Measurements from ENCODE around the gene SLC30A10. TPM values are rescaled to one million over a fixed set of nuclear protein-coding genes. Genes with fewer than 3 reads are reported as not detected.

SLC30A10 gene
- total and polyA plus RNA-seq, 2 of the 13 experiments (the other 11 are each of a cell fraction or from before 2014, with no cell fraction given) = 20.9 to 30.2 TPM

- TF ChIP-seq MTERF4 (CRISPR knock-in tag; IDR thresholded peaks at IDR 0.05) = no peak
Observed at GRCh38 chr1:219954052-219954451, 25.7 kb upstream of the SLC30A10 start (continued).

GRCh38 chr1:219952361-219952760 is 24.0 kb upstream of the SLC30A10 start:
- intact Hi-C loops (cut with micrococcal nuclease; ENCODE audit: unreplicated experiment) = no loop called here
- Histone ChIP-seq H3K4me2 (ENCODE audit: low read depth, low read length) (no peak overlapping the region), H2AFZ (ENCODE audit: low read length) (no peak overlapping the region), H3K27me3 (ENCODE audit: control insufficient read depth in 1 of 2, insufficient read depth in 2 of 2, low read length in 2 of 2) (no peaks in the 10 kb centered on the region), H3K36me3 (replicated peaks in 1 of 2; ENCODE audit: control insufficient read depth in 1 of 2, insufficient read depth in 2 of 2, low read length in 2 of 2) (no peaks in the 10 kb centered on the region), H3K9me3 (ENCODE audit: low read length) (no peaks in the 10 kb centered on the region), H3K4me3 (replicated peaks in 1 of 3; ENCODE audit: insufficient read depth in 1 of 3, low read depth in 2 of 3, low read length in 3 of 3) (no peak overlapping the region), H4K20me1 (ENCODE audit: insufficient read depth, low read length) (no peaks in the 10 kb centered on the region), H3K4me1 (ENCODE audit: insufficient read depth, low read length) (peaks cover 20% of the 10 kb centered on the region; the same call in 1 of the 2 replicates), H3K9ac (ENCODE audit: insufficient read depth, low read depth, low read length) (no peak overlapping the region), H3K27ac (ENCODE audit: extremely low read length, insufficient read depth, low read length) (no peak overlapping the region), H3K79me2 (ENCODE audit: insufficient read depth, low read length) (no peaks in the 10 kb centered on the region)
- ATAC-seq (no peak), FAIRE-seq (no peak), DNase-seq (ENCODE audit: low spot score) (no peak)
- ChIA-PET POLR2A (no interaction called here), CTCF (ENCODE audit: low intra/inter-chr PET ratio, low total read pairs) (no interaction called here)
- TF ChIP-seq THAP11 (CRISPR knock-in tag; IDR thresholded peaks at IDR 0.05) (no peak), NBN (conservative IDR thresholded peaks at IDR 0.05) (no peak), ZNF577 (CRISPR knock-in tag; IDR thresholded peaks at IDR 0.05; ENCODE audit: borderline replicate concordance, low read depth) (no peak), NR2C2 (CRISPR knock-in tag; IDR thresholded peaks at IDR 0.05; ENCODE audit: borderline replicate concordance) (no peak), ZNF713 (CRISPR knock-in tag; IDR thresholded peaks at IDR 0.05) (no peak), ZNF329 (CRISPR knock-in tag; IDR thresholded peaks at IDR 0.05; ENCODE audit: low read depth) (no peak), GFI1 (CRISPR knock-in tag; IDR thresholded peaks at IDR 0.05; ENCODE audit: borderline replicate concordance) (no peak), ZNF646 (CRISPR knock-in tag; IDR thresholded peaks at IDR 0.05) (no peak), ZNF788 (CRISPR knock-in tag; IDR thresholded peaks at IDR 0.05; ENCODE audit: borderline replicate concordance) (no peak), RCOR2 (CRISPR knock-in tag; IDR thresholded peaks at IDR 0.05) (no peak), ZNF879 (CRISPR knock-in tag; IDR thresholded peaks at IDR 0.05) (no peak), KDM5A (IDR thresholded peaks at IDR 0.05; ENCODE audit: borderline replicate concordance, low read length) (no peak), GATA4 (IDR thresholded peaks at IDR 0.05; ENCODE audit: borderline replicate concordance, low read depth) (no peak)
- in situ Hi-C loops (cut with HindIII; ENCODE audit: extremely low pct_ligation_motif_present, low pct_unique_long_range_greater_than_20kb) = no loop called here
- no TSS peak for BruUV-seq (replicated peaks)
